Uterus (tissue), 4 donors: Measurements from ENCODE around the gene PER3. TPM values are rescaled to one million over a fixed set of nuclear protein-coding genes. Genes with fewer than 3 reads are reported as not detected.
A peak's percentile ranks its signal among the peaks of the same experiment; 100 is the strongest.

Source experiments
- DNase-seq, 2 donors: peaks; one replicate each; pipeline ENCODE4 v3.0.0-alpha.2; 2019 to 2020
- H3K27ac ChIP-seq, 2 donors: fragments of 200-600 bp; sonication (generic); 1 replicate in 1 of 2; 2 replicates in 1 of 2; pipeline ENCODE4 v1.5.1; 2016 to 2018
- H3K27me3 ChIP-seq, 2 donors: fragments of 200-600 bp; sonication (generic); one replicate each; pipeline ENCODE4 v1.5.1; 2018 to 2019; ENCODE audit warnings: control low read depth in 1 of 2
- H3K36me3 ChIP-seq, 2 donors: fragments of 200-600 bp; sonication (generic); one replicate each; pipeline ENCODE4 v1.5.1; 2019; ENCODE audit warnings: control low read depth in 1 of 2
- H3K4me1 ChIP-seq, 2 donors: fragments of 200-600 bp; sonication (generic); one replicate each; pipeline ENCODE4 v1.5.1; 2018 to 2019; ENCODE audit warnings: control low read depth in 1 of 2
- H3K4me3 ChIP-seq, 2 donors: fragments of 200-600 bp; sonication (generic); 1 replicate in 1 of 2; 2 replicates in 1 of 2; pipeline ENCODE4 v1.5.1; 2018 to 2019; ENCODE audit warnings: mild to moderate bottlenecking in 1 of 2
- H3K9me3 ChIP-seq, 2 donors: fragments of 200-600 bp; sonication (generic); one replicate each; pipeline ENCODE4 v1.5.1; 2019; ENCODE audit warnings: control low read depth in 1 of 2
- CTCF ChIP-seq, 4 experiments: fragments of 200-600 bp in 2 of 4; fragments of 450-650 bp in 2 of 4; sonication (generic) in 2 of 4; IDR thresholded peaks; one replicate each; pipeline ENCODE4 v1.5.1; 2016 to 2019; ENCODE audit warnings: antibody characterized with exemption in 4 of 4, mild to moderate bottlenecking in 2 of 4, moderate library complexity in 1 of 4
- POLR2A ChIP-seq, 2 donors: fragments of 450-650 bp; IDR thresholded peaks; one replicate each; pipeline ENCODE4 v1.6.1; 2016; ENCODE audit warnings: antibody characterized with exemption in 2 of 2, mild to moderate bottlenecking in 1 of 2, moderate library complexity in 1 of 2
- intact Hi-C: fragments of 100-400 bp; cut with DNase I; formaldehyde crosslinking; loops from one replicate; pipeline ENCODE4 v1.15.1; 2023; ENCODE audit warnings: low total_unique reads
- total RNA-seq, 4 donors: library from RNA; depleted of rRNA in 3 of 4; stranded (reverse); fragments of >200 nt in 3 of 4; gene quantifications; one replicate each; pipeline versions ENCODE4 v1.1.0 to v1.2.4, GENCODE V29; 2014 to 2023
- donor health status: DM: yes; HTN: yes; CAD: no.

Gene PER3
- total RNA-seq, 4 donors from 2014 or later = 6.9 to 69.0 (median 20.7) TPM

GRCh38 chr1:7768583-7768982 is 15.5 kb upstream of the PER3 start:
- no peaks in the 10 kb centered on the region for H3K9me3 ChIP-seq
- no peaks in the 10 kb centered on the region for H3K36me3 ChIP-seq
- H3K27me3 ChIP-seq = no peaks in the 10 kb centered on the region
- H3K4me3 ChIP-seq = no peak overlapping the region
- intact Hi-C loops = no loop called here
- H3K4me1 ChIP-seq = peaks cover 0 to 10% of the 10 kb centered on the region in 2 donors
- no peak for DNase-seq
- no peak for TF ChIP-seq POLR2A (IDR thresholded peaks at IDR 0.05)
- TF ChIP-seq CTCF (IDR thresholded peaks at IDR 0.05) = no peak
- H3K27ac ChIP-seq = no peak overlapping the region

GRCh38 chr1:7769673-7770412 is 14.2 kb upstream of the PER3 start:
- TF ChIP-seq POLR2A (IDR thresholded peaks at IDR 0.05) (no peak), CTCF (IDR thresholded peaks at IDR 0.05) (no peak)
- intact Hi-C loops = no loop called here
- no peaks in the 10 kb centered on the region for H3K27me3 ChIP-seq
- no peak overlapping the region for H3K4me3 ChIP-seq
- no peak overlapping the region for H3K27ac ChIP-seq
- no peaks in the 10 kb centered on the region for H3K9me3 ChIP-seq
- DNase-seq = no peak
- no peaks in the 10 kb centered on the region for H3K36me3 ChIP-seq
- peaks cover 0 to 10% of the 10 kb centered on the region in 2 donors for H3K4me1 ChIP-seq

DNA sequence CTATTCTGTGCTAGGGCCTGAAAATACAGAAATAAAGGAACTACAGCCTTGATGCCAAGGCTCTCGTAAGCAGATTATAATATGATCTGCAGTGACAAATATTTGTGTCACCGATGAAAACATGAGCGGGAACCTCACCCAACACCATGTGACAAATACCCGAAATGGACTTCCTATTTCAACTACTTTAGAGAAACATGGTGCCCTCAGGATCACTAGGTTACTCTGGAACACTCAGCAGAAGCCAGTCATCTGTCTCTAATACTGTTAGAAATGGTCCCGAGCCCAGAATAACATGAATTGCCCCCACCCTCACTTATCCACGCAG is 13.5 kb upstream of the PER3 start:
- no peaks in the 10 kb centered on the region for H3K9me3 ChIP-seq
- intact Hi-C loops = no loop called here
- peak overlapping the region; percentile 86 to 99 for H3K4me3 ChIP-seq
- no peaks in the 10 kb centered on the region for H3K36me3 ChIP-seq
- peaks cover 0 to 10% of the 10 kb centered on the region in 2 donors for H3K4me1 ChIP-seq
- TF ChIP-seq CTCF (IDR thresholded peaks at IDR 0.05) = no peak
- no peak for TF ChIP-seq POLR2A (IDR thresholded peaks at IDR 0.05)
- no peaks in the 10 kb centered on the region for H3K27me3 ChIP-seq
- peak overlapping the region; percentile 90 for H3K27ac ChIP-seq
- no peak for DNase-seq

- no peaks in the 10 kb centered on the region for H3K27me3 ChIP-seq
- no peaks in the 10 kb centered on the region for H3K36me3 ChIP-seq
- peak; percentile 83 to 86 for DNase-seq
- TF ChIP-seq CTCF (IDR thresholded peaks at IDR 0.05) (peak in 1 of 4 experiments; percentile 14), POLR2A (IDR thresholded peaks at IDR 0.05) (peak; percentile 60 to 76)
- H3K4me3 ChIP-seq = peak within 1 kb of the TSS; percentile 86 to 99
- H3K9me3 ChIP-seq = no peaks in the 10 kb centered on the region
- H3K27ac ChIP-seq = peak within 1 kb of the TSS; percentile 90
- intact Hi-C loops = no loop called here
- peaks cover 0 to 10% of the 10 kb centered on the region in 2 donors for H3K4me1 ChIP-seq
Measured at GRCh38 chr1:7770997-7771822, 12.9 kb upstream of the PER3 start, which contains the start of gene VAMP3. VAMP3 (plus strand) TSS chr1:7771296; CDS start chr1:7771384, 88 bp downstream.

GRCh38 chr1:7771823-7772299 is 12.2 kb upstream of the PER3 start:
- Histone ChIP-seq H3K27ac (peak overlapping the region; percentile 90), H3K9me3 (no peaks in the 10 kb centered on the region), H3K36me3 (no peaks in the 10 kb centered on the region), H3K4me1 (peaks cover 0 to 10% of the 10 kb centered on the region in 2 donors), H3K4me3 (peak overlapping the region; percentile 86 to 99), H3K27me3 (no peaks in the 10 kb centered on the region)
- intact Hi-C loops = no loop called here
- DNase-seq = no peak
- TF ChIP-seq POLR2A (IDR thresholded peaks at IDR 0.05) (no peak), CTCF (IDR thresholded peaks at IDR 0.05) (no peak)
